ENCODE data around the gene OR6B2.
A peak's percentile ranks its signal among the peaks of the same experiment; 100 is the strongest.

Gene OR6B2

DNA sequence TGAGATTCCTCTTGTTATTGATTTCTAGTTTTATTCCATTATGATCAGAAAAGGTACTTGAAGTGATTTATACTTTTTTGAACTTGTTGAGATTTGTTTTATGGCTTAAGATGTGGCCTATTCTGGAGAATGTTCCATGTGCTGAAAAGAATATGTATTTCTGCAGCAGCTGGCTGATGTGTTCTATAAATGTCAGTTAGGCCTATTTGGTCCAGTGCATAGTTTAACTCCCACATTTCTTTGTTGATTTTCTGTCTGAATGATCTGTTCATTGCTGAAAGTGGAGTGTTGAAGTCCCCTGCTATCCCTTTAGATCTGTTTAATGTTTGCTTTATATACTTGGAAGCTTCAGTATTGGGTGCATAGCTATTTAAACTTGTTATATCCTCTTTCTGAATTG is 7.1 kb upstream of the OR6B2 start:
- no peak for DNase-seq

DNA sequence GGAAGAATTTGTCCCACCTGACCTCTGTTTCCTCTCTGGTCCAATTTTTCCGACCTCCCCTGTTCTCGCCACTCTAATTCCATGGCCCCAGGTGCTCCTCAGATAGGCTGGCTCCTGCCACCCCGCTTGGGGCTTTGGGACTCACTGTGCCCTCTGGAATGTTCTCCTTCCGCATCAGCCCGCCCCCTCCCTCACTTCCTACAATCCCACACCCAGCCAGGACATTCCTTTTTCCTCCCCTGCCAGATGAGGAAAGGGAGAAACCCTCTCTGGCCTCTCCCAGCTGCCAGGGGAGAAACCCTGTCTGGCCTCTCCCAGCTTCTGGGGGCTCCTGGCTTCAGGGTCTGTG is 3.1 kb upstream of the OR6B2 start:
- DNase-seq: no peak

DNA sequence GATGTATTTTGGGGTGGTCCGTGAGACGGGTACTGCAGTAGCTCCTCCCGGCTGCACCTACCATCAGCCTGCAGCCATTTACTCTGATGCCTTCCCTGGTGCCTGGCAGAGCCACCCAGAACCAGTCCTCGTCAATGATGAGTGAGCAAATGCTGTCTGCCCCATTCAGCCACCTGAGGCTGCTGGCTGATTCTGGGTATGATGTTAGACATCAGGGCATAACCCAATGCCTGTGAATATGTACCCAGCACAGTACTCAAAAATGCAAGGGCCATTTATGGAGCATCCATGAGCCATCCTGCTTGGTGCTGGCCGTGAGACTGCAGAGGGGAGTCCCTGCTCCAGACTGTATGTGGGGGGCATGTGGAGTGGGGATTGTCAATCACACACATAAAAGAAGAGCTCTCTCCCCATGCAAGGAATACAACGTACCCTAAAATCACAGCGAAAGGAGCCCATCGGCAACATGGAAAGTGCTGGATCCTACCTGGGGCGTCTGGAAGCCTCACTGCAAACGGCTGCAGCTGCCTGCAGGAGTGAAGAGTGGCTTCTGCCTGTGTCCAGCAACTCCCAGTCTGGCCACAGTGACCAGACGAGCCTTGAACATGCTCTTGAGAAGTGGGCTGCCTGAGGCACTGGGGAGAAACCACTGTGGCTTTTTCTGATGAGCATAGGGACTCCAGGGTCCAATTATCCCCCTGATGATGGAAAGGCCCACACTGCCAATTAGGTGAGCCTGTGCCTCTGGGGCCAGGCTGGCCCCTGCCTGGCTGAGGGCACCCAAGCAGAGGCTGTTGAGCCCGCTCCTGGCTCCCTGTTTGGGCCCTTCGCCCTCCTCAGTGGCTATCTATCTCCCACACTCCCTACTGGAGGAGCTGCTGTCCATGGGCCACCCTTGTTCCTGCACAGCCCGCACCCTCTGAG is 2.4 kb upstream of the OR6B2 start:
- no peak for DNase-seq

DNA sequence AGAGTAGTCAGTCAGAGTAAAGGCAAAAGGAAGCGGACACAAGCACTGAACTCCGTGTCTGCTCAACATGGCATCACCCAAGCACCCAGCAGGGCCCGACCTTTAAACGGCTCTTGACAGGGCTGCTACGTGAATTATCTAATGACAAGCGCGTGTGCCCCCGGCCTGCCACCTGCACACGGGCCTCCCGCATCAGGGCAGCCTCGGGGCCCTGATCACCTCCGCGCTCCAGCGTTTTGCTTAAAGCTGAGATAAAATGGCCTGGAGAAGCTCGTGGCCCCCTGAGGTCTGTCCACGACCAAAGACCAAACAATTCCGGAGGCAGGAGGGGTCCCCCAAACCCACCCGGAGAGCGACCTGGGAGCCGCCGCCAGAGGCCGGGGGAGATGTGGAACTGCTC is 5.5 kb downstream of the OR6B2 start:
- peak; percentile 20 to 31 for DNase-seq

DNA sequence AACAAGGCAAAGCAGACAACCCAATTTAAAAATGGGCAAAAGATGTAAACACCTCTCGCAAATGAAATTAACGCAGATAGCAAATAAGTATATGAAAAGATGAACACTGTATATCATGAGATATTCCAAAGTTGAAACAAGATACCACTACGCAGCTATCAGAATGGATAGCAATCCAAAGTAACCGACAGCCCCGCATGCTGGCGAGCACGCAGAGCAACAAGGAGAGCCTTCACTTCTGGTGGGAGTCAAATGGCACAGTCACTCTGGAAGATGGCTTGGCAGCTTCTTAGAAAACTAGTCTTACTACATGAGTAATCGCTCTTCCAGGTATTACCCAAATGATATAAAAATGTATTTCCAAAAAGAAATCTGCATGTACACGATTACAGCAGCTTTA is 6.4 kb downstream of the OR6B2 start:
- DNase-seq: no peak

DNA sequence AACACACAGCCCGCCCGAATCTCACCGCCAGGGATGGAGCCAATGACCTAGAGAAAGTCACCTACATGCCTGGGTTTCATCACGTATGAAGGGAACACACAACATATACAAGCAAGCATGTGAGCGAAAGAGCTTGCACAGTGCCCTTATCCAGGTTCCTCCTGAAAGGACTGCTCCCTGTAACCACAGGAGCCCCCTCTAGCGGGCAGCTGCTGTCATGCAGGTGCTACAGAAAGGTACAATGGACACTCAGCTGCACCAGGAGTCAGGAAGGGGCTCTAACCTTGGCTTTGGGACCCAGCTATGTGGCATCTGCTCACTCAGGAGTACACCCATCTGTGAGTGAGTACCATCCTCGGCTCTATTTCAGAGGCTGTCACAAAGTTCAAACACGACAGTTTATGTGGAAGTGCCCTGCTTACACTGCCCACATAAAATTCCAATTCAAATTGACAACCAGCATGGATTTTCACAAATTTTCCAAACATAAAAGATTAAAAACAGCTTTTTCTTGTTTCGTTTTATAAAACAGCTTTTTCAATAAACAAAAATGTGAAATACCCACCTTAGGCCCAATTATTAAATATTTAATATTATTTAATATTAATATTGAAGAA is 8.6 kb downstream of the OR6B2 start:
- DNase-seq: peak; percentile 73 to 77

DNA sequence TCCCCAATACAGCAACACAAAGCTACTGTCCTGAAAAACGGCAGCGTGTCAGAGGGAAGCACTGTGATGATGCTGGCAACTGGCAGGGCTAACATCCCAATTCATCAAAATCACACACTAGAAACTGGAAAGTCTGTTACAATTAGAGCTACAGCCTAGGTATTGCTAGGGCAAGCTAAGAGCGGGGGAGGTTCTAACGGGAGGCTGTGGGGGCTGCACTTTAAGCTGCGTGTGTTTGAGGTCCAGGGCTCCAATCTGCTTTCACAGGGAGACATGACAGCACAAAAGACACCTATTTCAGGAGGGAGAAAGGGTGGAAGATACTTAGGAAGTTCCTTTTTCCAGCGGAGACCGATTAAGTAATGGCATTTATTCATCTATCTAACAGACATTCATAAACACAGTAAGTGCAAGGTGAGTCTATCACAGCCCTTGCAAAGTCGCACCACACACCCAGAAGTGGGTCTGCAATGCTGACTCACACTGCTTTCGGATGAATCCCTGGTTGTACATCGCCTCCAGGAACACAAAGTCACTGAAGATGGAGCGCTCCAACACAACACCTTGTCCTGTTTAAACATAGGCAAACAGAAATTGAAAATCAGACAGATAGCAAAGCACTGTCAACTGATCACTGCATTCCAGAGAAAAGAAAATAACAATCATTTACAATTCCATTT is 12.0 kb downstream of the OR6B2 start:
- DNase-seq: no peak

DNA sequence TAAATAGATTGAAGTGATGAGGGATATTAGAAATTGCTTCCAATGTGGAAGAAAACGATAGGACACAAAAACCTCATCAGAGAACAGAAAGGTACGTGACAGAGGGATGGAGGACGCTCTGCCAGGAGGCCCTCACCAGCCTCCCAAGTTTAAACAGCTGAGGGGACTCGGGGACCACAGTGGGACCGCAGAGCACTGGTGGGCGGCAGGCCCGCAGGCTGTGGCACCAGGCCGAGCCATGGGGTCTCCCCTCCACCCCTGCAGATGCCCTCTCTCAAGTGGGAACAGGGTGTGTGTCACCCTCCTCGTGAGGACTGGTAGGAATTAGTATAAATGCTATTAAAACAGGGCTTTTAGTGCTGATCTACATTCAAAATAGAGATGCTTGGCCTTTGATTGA is 15.9 kb downstream of the OR6B2 start:
- DNase-seq: no peak

DNA sequence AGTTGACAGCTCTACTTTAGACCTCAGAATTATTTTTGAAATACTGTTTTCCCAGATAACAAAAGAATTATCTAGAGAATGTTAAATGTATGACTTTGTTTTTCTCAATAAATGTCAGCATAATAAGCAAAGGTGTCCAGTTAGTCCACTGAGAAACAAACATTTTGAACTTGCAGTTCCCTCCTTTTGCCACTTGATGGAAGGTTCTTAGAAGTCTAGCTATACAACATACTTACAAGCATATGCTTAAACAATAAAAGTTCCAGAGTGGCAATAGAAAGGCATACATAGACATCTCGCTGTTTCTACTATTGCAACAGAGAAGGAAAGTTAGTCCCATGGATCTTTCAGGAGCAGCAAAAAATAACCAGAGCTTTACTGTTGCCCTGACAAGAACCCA is 16.9 kb downstream of the OR6B2 start:
- DNase-seq: no peak

DNA sequence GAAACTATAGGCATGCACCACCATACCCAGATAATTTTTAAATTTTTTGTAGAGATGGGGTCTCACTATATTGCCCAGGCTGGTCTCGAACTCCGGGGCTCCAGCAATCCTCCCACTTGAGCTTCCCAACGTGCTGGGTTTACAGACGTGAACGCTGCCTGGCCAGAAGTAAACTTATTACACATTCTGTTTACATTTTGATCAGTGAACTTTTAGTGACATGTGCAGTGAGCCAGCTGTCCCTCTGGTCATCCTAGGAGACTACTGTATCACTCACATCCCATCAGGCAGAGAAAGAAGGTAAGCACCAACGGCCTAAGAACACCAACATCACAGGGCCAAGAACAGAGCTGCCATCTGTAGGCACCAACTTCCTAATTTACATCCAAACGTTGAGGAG is 27.2 kb downstream of the OR6B2 start:
- no peak for DNase-seq

DNA sequence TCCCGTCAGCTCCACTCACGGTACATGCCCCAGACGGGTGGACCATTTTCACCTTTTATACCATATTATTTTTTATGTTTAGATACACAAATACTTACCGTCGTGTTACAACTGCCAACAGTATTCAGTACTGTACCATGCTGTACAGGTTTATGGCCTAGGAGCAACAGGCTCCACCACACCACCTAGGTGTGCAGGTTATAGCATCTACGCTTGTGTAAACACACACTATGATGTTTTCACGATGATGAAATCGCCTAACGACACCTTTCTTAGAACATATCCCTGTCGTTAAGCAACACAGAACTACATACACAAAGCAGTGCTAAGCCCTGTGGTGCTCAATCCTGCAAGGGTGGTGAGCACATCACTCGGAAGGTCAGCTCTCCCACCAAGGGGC is 29.6 kb downstream of the OR6B2 start:
- no peak for DNase-seq

DNA sequence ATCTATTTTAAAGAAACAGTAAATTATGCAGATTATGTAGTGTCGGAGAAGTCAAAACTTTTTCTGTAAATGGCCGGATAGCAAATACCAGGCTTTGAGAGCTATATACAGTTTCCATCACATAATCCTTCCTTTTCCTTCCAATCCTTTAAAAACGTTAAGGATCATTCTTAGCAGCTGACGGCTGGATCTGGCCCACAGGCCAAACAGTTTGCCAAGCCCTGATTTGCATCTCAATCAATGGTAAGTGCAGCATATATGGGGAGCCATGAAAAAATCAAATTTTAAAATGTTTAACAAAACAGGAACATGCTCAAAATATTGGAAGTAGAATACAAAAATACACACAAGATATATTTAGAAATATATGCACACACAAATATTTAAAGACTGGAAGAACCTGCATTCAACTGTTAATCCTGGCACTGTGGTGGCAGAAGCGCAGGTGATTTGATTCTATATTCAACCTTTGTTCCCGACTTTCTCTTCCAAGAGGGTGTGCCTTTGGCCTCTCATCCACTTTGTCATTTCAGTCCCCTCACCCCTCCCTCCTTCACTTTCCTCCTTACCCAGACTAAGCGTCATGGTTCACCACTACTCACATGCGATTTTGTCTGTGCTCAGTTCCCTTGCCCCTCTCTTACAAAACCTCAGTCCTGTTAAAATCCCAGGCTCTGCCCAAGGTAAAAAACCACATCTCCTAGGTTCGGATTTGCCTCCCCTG is 32.4 kb downstream of the OR6B2 start:
- no peak for DNase-seq

DNA sequence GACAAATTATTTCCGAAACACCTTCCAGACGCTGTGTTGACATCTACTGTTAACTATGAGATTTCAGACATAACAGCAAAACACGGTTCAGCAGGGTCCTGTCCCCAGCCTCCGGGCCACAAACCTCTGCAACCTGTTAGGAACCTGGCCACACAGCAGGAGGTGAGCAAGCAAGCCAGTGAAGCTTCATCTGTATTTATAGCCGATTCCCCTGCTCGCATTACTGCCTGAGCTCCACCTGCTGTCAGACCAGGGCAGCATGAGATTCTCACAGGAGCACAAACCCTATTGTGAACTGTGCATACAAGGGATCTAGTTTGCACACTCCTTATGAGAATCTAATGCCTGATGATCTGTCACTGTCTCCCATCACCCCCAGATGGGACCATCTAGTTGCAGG is 36.1 kb downstream of the OR6B2 start:
- DNase-seq: no peak

DNA sequence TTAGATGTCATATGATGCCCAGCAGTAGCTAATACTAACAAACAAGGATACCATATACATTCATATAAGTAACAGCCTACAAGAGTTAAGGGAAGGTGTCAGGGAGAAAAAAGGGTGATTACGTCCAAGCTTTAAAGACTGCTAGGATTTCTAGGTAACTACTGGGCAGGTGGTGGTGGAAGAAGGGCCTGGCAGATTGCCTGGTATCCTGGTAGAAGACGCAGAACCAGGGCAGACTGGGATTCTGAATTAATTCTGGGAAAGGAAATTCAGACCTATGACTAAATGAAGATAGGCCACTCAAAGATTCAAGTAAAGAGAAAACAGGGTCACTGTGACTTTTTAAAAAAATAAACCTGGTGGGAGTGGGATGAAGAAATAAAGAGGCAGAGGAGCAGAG is 36.9 kb downstream of the OR6B2 start:
- no peak for DNase-seq

DNA sequence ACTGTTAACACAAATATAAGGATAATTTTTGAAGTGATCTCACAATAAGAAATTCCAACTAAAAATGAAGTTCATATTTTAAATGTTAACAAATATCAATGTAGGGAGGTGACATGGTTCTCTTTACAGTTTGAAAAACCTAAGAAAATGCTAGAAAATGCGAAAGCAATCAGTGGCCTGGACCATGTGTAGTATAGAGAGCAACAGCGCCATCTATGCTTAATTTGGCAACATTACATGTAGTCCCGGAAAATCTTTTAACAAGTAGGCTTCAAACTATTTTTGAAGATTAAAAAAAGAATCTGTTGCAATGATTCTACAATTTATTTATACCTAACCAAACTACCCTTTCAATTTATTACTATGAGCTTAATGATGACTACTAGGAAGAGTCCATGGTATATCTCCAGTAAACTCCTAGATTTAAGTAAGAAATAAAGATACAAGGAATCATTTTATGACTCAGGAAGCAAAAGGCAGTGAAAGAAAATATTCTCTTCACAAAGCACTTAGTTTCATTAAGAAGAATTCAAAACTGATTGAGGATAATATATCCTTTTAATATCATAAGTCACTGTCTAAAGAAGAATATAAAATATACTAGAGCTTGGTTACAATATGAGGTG is 38.4 kb downstream of the OR6B2 start:
- no peak for DNase-seq

DNA sequence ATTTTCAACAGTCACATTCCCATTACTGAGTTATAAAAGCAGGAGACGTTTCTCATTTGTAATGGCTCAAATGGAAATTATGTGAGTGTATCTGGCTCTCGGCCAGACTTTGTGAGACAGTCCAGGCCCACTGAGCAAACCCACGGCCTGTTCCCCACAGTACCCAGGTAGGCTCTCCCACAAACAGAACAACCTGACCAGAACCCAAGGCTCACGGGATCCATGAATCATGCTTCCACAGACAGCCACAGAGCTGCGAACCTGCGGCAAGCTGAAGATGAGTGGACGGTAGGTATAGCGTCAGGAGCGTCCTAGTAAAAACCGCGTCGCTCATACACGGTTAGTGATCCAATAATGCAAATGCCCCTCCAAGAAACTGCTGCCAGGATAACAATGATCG is 39.3 kb downstream of the OR6B2 start:
- DNase-seq: no peak

DNA sequence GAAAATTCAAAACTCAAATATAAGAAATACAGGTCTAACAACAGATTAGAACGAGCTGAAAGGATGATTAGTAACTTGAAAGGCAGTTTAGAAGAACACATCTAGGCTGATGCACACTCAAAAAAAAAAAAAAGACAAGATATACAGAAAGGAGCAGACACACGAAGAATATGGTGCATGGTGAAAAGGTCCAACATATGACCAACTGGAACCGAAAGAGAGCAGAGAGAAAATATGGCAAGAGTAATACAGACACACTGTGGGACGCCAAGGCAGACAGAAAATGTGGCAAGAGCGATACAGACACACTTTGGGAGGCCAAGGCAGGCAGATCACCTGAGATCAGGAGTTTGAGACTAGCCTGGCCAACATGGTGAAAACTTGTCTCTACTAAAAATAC is 44.9 kb downstream of the OR6B2 start:
- DNase-seq: no peak

DNA sequence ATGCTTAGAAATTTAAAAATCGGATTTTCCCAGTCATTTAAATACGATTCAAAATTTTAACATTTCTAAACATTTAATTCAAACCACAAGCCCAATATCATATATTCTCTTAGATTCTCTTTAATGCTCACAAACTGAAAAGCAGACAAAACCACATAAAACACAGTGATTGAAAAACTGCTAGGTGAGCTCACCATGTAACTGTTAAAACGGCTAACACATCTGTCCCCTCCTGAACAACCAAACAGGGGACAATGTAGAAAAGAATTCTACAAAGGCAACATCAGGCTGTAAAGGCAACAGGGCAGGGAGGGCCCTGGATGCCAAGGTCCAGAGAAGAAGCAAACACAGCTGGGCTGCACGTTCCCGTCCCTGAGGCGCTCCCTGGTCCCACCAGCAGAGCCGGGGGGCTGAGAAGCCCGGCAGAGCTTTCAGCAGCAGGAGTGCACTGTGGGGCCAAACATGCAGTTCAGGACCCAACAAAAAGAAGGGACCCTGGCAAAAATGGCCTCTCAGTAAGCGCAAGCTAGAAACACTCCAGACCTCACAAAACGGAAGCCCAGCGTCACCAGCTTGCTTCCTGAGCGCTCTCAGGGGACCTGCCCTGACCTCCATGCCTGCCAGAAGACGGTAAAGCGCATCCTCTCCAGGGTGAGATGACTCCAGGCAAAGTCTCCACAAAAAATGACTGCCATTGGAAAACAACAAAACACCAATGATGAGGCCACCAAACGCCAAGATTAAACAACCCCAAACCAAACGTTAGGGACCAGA is 45.6 kb downstream of the OR6B2 start:
- DNase-seq: no peak

DNA sequence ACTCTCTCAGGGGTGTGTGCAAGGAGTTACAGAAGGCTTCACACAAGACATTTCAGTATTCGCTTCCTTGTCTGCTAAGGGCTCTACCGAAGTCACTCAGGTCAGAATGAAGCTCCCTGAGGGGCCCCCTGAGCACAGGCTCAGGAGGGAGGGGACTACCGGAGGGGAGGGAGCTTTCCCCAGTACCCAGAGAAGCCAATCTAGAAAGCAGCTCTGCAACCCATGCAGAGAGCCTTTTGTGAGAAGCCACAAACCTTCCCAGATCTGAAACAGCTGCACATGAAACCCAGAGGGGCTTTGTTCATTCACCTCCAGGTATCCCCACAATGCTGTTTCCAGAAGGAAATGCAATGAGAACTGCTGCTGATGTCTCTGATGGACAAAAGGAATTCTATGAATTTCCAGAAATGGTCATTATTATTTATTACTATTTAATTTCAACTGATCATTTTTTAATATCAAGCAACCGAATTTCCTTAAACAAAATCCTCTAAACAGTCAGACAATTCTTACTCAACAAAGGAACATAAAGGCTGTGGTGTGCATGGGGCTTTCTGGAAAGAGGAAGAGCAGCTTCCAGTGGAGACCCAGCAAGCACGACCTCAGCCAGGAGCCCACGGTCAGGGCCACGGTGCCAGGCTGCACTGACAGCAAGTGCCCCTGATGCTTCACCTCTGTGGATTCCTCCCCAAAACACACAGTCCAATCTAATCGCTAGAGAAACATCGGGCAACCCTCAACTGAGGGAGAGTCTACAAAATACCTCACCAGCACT is 47.0 kb downstream of the OR6B2 start:
- DNase-seq: no peak

Measured in stimulated activated CD4-positive, alpha-beta T cell treated with anti-CD3 and anti-CD28 coated beads, Interleukin-2, amount 100 ng/mL, for 24 hours (primary cell).